GM21381 (cell line): Measurements from ENCODE around the gene AP3S1.
A peak's percentile ranks its signal among the peaks of the same experiment; 100 is the strongest.
"Not testable (repeated sequence)": the region's sequence is repeated elsewhere in the genome, so short reads cannot be mapped to it uniquely, and the experiment has no call there.

ENCODE experiments used
- ATAC-seq: cut with Tn5 transposase; IDR thresholded peaks from one replicate; pipeline ENCODE4 v1.9.1; 2021; ENCODE audit warnings: mild to moderate bottlenecking, moderate library complexity; ENCODE audit not compliant: unreplicated experiment

AP3S1 gene

GRCh38 chr5:115824983-115825382 lies 16.8 kb upstream of the AP3S1 start:
- ATAC-seq: not testable (repeated sequence)

- no peak for ATAC-seq
Measured at GRCh38 chr5:115825948-115826347, 15.8 kb upstream of the AP3S1 start.

- no peak for ATAC-seq
Measured at GRCh38 chr5:115829913-115830312, 11.8 kb upstream of the AP3S1 start.

- ATAC-seq: peak; percentile 78
Measured at GRCh38 chr5:115831163-115831768, 10.5 kb upstream of the AP3S1 start.

GRCh38 chr5:115835481-115835880 lies 6.3 kb upstream of the AP3S1 start:
- ATAC-seq: no peak

GRCh38 chr5:115838885-115839518 lies 2.7 kb upstream of the AP3S1 start:
- ATAC-seq: peak; percentile 11

GRCh38 chr5:115840873-115841272 lies 862 bp upstream of the AP3S1 start:
- no peak for ATAC-seq

GRCh38 chr5:115842089-115842935 lies 577 bp downstream of the AP3S1 start:
- peak; percentile 32 for ATAC-seq

GRCh38 chr5:115842952-115843351 lies 1.2 kb downstream of the AP3S1 start:
- no peak for ATAC-seq

- no peak for ATAC-seq
Measured at GRCh38 chr5:115843444-115844130, 1.9 kb downstream of the AP3S1 start.

GRCh38 chr5:115844321-115844817 lies 2.6 kb downstream of the AP3S1 start:
- ATAC-seq: no peak

GRCh38 chr5:115847290-115847689 lies 5.6 kb downstream of the AP3S1 start:
- ATAC-seq: no peak

- no peak for ATAC-seq
Measured at GRCh38 chr5:115849258-115849798, 7.6 kb downstream of the AP3S1 start.

- ATAC-seq: no peak
Measured at GRCh38 chr5:115850744-115851416, 9.1 kb downstream of the AP3S1 start.

GRCh38 chr5:115854139-115854538 lies 12.4 kb downstream of the AP3S1 start:
- ATAC-seq: no peak

GRCh38 chr5:115855959-115856358 lies 14.2 kb downstream of the AP3S1 start:
- no peak for ATAC-seq

- ATAC-seq: no peak
Measured at GRCh38 chr5:115857057-115857479, 15.3 kb downstream of the AP3S1 start.

GRCh38 chr5:115857626-115858349 lies 16.1 kb downstream of the AP3S1 start:
- no peak for ATAC-seq

GRCh38 chr5:115858396-115858795 lies 16.7 kb downstream of the AP3S1 start:
- peak; percentile 46 for ATAC-seq

GRCh38 chr5:115859378-115859777 lies 17.6 kb downstream of the AP3S1 start:
- no peak for ATAC-seq
